IPS DF 6.9 (cell line): ENCODE data around the gene TOLLIP.
"Not testable (repeated sequence)": the region's sequence is repeated elsewhere in the genome, so short reads cannot be mapped to it uniquely, and the experiment has no call there.

Source experiments
- DNase-seq: peaks from one replicate; pipeline ENCODE4 v3.0.0-alpha.2; 2013; ENCODE audit warnings: low read depth, low spot score
- H3K27ac ChIP-seq: one replicate; pipeline ENCODE4 v1.5.1; 2013; ENCODE audit warnings: low read length, control low read depth
- H3K27me3 ChIP-seq: 2 replicates; pipeline ENCODE4 v1.6.1; 2013; ENCODE audit warnings: mild to moderate bottlenecking, low read length; ENCODE audit not compliant: control insufficient read depth, insufficient read depth
- H3K36me3 ChIP-seq: 2 replicates; pipeline ENCODE4 v1.6.1; 2013; ENCODE audit warnings: low read length; ENCODE audit not compliant: control insufficient read depth, insufficient read depth
- H3K4me1 ChIP-seq: 2 replicates; pipeline ENCODE4 v1.6.1; 2013; ENCODE audit warnings: low read length; ENCODE audit not compliant: control insufficient read depth, insufficient read depth
- H3K4me3 ChIP-seq: 2 replicates; pipeline ENCODE4 v1.5.1; 2013; ENCODE audit warnings: mild to moderate bottlenecking, low read length
- H3K9me3 ChIP-seq: 2 replicates; pipeline ENCODE4 v1.6.1; 2013; ENCODE audit warnings: low read length, inconsistent platforms; ENCODE audit not compliant: control insufficient read depth, insufficient read depth
- WGBS: extraction: QIAGEN DNeasy Blood & Tissue Kit; methylation state at CpG from one replicate; pipeline ENCODE4 v1.1.7; 2013; ENCODE audit warnings: mixed read lengths, missing lambda C conversion rate; ENCODE audit not compliant: insufficient read length, insufficient coverage; 5-methylcytosine and 5-hydroxymethylcytosine counted together

The TOLLIP gene

GRCh38 chr11:1246301-1246700, 63.1 kb downstream of the TOLLIP start:
- not testable (repeated sequence) for H3K27ac ChIP-seq, H3K27me3 ChIP-seq, H3K36me3 ChIP-seq, H3K4me3 ChIP-seq, H3K9me3 ChIP-seq, DNase-seq, H3K4me1 ChIP-seq
- no CpG with 5 or more reads among the region's 14 CpGs for WGBS

- not testable (repeated sequence) for H3K9me3 ChIP-seq, H3K4me3 ChIP-seq, H3K36me3 ChIP-seq, DNase-seq, H3K4me1 ChIP-seq, H3K27ac ChIP-seq, H3K27me3 ChIP-seq
- no CpG with 5 or more reads among the region's 14 CpGs for WGBS
Measured at GRCh38 chr11:1245717-1246116, 63.7 kb downstream of the TOLLIP start.

DNA sequence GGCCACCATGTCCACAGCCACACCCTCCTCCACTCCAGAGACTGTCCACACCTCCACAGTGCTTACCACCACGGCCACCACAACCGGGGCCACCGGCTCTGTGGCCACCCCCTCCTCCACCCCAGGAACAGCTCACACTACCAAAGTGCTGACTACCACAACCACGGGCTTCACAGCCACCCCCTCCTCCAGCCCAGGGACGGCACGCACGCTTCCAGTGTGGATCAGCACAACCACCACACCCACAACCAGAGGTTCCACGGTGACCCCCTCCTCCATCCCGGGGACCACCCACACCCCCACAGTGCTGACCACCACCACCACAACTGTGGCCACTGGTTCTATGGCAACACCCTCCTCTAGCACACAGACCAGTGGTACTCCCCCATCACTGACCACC, 64.9 kb downstream of the TOLLIP start:
- H3K9me3 ChIP-seq, H3K27ac ChIP-seq, DNase-seq, H3K4me1 ChIP-seq, H3K36me3 ChIP-seq, H3K27me3 ChIP-seq, H3K4me3 ChIP-seq: not testable (repeated sequence)
- no CpG with 5 or more reads among the region's 9 CpGs for WGBS

- H3K36me3 ChIP-seq, H3K9me3 ChIP-seq, H3K4me3 ChIP-seq, H3K27ac ChIP-seq, DNase-seq, H3K27me3 ChIP-seq, H3K4me1 ChIP-seq: not testable (repeated sequence)
- no CpG with 5 or more reads among the region's 18 CpGs for WGBS
Measured at GRCh38 chr11:1243521-1243920, 65.9 kb downstream of the TOLLIP start.

DNA sequence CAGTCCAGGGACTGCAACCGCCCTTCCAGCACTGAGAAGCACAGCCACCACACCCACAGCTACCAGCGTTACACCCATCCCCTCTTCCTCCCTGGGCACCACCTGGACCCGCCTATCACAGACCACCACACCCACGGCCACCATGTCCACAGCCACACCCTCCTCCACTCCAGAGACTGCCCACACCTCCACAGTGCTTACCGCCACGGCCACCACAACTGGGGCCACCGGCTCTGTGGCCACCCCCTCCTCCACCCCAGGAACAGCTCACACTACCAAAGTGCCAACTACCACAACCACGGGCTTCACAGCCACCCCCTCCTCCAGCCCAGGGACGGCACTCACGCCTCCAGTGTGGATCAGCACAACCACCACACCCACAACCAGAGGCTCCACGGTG, 66.7 kb downstream of the TOLLIP start:
- not testable (repeated sequence) for H3K4me1 ChIP-seq, H3K27ac ChIP-seq, H3K4me3 ChIP-seq, H3K27me3 ChIP-seq, H3K9me3 ChIP-seq, H3K36me3 ChIP-seq, DNase-seq
- WGBS = no CpG with 5 or more reads among the region's 11 CpGs

DNA sequence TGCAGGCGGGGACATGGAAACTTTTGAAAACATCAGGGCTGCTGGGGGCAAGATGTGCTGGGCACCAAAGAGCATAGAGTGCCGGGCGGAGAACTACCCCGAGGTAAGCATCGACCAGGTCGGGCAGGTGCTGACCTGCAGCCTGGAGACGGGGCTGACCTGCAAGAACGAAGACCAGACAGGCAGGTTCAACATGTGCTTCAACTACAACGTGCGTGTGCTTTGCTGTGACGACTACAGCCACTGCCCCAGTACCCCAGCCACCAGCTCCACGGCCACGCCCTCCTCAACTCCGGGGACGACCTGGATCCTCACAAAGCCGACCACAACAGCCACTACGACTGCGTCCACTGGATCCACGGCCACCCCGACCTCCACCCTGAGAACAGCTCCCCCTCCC, 67.1 kb downstream of the TOLLIP start:
- Histone ChIP-seq H3K27me3 (no peaks in the 10 kb centered on the region), H3K36me3 (no peaks in the 10 kb centered on the region; the same call in 1 of the 2 replicates), H3K9me3 (peaks cover 3% of the 10 kb centered on the region), H3K4me3 (no peak overlapping the region), H3K4me1 (no peaks in the 10 kb centered on the region), H3K27ac (no peak overlapping the region)
- no CpG with 5 or more reads among the region's 20 CpGs for WGBS
- no peak for DNase-seq

- DNase-seq = no peak
- no peak overlapping the region for H3K4me3 ChIP-seq
- no CpG with 5 or more reads among the region's 20 CpGs for WGBS
- H3K27me3 ChIP-seq = no peaks in the 10 kb centered on the region
- H3K27ac ChIP-seq = no peak overlapping the region
- H3K36me3 ChIP-seq = no peaks in the 10 kb centered on the region; the same call in 1 of the 2 replicates
- H3K4me1 ChIP-seq = no peaks in the 10 kb centered on the region
- H3K9me3 ChIP-seq = peaks cover 3% of the 10 kb centered on the region
Measured at GRCh38 chr11:1241706-1242105, 67.7 kb downstream of the TOLLIP start.

DNA sequence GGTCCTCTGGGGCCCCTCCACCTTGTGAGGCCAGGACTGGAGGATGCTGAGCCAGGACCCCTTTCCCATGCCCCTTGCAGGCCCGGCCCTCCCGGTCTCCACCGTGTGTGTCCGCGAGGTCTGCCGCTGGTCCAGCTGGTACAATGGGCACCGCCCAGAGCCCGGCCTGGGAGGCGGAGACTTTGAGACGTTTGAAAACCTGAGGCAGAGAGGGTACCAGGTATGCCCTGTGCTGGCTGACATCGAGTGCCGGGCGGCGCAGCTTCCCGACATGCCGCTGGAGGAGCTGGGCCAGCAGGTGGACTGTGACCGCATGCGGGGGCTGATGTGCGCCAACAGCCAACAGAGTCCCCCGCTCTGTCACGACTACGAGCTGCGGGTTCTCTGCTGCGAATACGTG, 68.7 kb downstream of the TOLLIP start:
- no peak for DNase-seq
- Histone ChIP-seq H3K4me3 (no peak overlapping the region), H3K9me3 (peaks cover 1% of the 10 kb centered on the region), H3K4me1 (no peaks in the 10 kb centered on the region), H3K27ac (no peak overlapping the region), H3K36me3 (no peaks in the 10 kb centered on the region; the same call in 1 of the 2 replicates), H3K27me3 (no peaks in the 10 kb centered on the region)
- WGBS = no CpG with 5 or more reads among the region's 25 CpGs

GRCh38 chr11:1239596-1240205, 69.7 kb downstream of the TOLLIP start:
- no CpG with 5 or more reads among the region's 23 CpGs for WGBS
- no peaks in the 10 kb centered on the region for H3K27me3 ChIP-seq
- H3K36me3 ChIP-seq = no peaks in the 10 kb centered on the region; the same call in 1 of the 2 replicates
- no peak overlapping the region for H3K4me3 ChIP-seq
- DNase-seq = no peak
- no peaks in the 10 kb centered on the region for H3K4me1 ChIP-seq
- peaks cover 1% of the 10 kb centered on the region for H3K9me3 ChIP-seq
- H3K27ac ChIP-seq = no peak overlapping the region

GRCh38 chr11:1238767-1239595, 70.5 kb downstream of the TOLLIP start:
- no peak overlapping the region for H3K27ac ChIP-seq
- peaks cover 1% of the 10 kb centered on the region for H3K9me3 ChIP-seq
- no CpG with 5 or more reads among the region's 34 CpGs for WGBS
- H3K4me3 ChIP-seq = no peak overlapping the region
- DNase-seq = no peak
- no peaks in the 10 kb centered on the region for H3K4me1 ChIP-seq
- H3K36me3 ChIP-seq = no peaks in the 10 kb centered on the region; the same call in 1 of the 2 replicates
- no peaks in the 10 kb centered on the region for H3K27me3 ChIP-seq
